ENCODE results near the gene GSTM2.

GRCh38 chr1:109629372-109630030 is 38.4 kb upstream of the GSTM2 start:
- TF ChIP-seq CTCF (IDR thresholded peaks at IDR 0.05) (no peak), EP300 (IDR thresholded peaks at IDR 0.05; ENCODE audit: low read depth) (no peak)
